PC-9 (cell line): Measurements from ENCODE around the gene ACSS3.

ENCODE experiments used
- CTCF ChIP-seq: fragments of 200-600 bp; sonication (generic); conservative IDR thresholded peaks from 2 replicates; pipeline ENCODE4 v1.6.1; 2017; ENCODE audit warnings: mixed run types, antibody characterized with exemption, mild to moderate bottlenecking, moderate library complexity
- EZH2 ChIP-seq: fragments of 200-600 bp; sonication (generic); IDR thresholded peaks from 2 replicates; pipeline ENCODE4 v1.8.0; 2017; ENCODE audit warnings: antibody characterized with exemption, low read depth

GRCh38 chr12:81181691-81182090 lies 103.8 kb downstream of the ACSS3 start:
- TF ChIP-seq CTCF (no peak), EZH2 (no peak)
